Measurements from ENCODE around the gene SPIB.

SPIB gene

DNA sequence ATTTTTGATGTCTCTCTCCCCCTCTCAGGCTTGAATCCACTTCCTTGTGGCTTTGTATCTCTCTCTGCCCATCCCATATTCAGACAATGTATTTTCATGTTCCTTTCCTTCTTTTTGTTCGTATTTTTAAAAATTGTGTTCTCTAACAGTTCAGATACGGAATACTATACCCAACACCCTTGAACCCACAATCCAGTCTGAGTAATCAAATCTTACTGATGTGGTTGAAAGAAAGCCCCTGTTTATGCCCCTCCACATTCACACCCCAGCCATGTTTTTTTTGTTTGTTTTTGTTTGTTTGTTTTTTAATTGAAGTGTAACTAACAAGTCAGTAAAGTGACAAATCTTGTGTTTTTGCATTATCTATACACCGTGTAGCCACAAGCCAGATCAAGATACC is 1.4 kb downstream of the SPIB start:
- no peak overlapping the region for H3K4me3 ChIP-seq (replicated peaks; ENCODE audit: low read depth, low read length)
- TF ChIP-seq, protein P1, sequence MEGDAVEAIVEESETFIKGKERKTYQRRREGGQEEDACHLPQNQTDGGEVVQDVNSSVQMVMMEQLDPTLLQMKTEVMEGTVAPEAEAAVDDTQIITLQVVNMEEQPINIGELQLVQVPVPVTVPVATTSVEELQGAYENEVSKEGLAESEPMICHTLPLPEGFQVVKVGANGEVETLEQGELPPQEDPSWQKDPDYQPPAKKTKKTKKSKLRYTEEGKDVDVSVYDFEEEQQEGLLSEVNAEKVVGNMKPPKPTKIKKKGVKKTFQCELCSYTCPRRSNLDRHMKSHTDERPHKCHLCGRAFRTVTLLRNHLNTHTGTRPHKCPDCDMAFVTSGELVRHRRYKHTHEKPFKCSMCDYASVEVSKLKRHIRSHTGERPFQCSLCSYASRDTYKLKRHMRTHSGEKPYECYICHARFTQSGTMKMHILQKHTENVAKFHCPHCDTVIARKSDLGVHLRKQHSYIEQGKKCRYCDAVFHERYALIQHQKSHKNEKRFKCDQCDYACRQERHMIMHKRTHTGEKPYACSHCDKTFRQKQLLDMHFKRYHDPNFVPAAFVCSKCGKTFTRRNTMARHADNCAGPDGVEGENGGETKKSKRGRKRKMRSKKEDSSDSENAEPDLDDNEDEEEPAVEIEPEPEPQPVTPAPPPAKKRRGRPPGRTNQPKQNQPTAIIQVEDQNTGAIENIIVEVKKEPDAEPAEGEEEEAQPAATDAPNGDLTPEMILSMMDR (IDR thresholded peaks at IDR 0.05; ENCODE audit: low read length, missing control alignments): no peak

DNA sequence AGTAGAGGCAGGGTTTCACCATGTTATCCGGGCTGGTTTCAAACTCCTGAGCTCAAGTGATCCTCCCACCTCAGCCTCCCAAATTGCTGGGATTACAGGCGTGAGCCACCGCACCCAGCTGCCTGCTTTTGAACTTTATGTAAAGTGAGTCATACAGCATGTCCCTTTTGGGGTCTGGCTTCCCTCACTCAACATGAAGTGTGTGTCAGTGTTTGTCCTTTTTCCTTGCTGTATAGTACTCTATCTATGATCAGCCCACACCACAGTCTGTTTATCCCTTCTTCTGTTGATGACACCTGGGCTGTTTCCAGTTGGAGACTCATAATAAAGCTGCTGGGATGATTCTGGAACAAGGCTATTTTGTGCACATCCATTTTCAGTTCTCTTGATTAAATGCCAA is 2.1 kb downstream of the SPIB start:
- TF ChIP-seq, protein P1 (IDR thresholded peaks at IDR 0.05; ENCODE audit: low read length, missing control alignments): no peak
- DNase-seq (ENCODE audit: low read depth): no peak
- no peak overlapping the region for H3K4me3 ChIP-seq (replicated peaks; ENCODE audit: low read depth, low read length)

More for the DNA sequence above, 1.4 kb downstream of the SPIB start:
- DNase-seq (ENCODE audit: low read depth): no peak

DNA sequence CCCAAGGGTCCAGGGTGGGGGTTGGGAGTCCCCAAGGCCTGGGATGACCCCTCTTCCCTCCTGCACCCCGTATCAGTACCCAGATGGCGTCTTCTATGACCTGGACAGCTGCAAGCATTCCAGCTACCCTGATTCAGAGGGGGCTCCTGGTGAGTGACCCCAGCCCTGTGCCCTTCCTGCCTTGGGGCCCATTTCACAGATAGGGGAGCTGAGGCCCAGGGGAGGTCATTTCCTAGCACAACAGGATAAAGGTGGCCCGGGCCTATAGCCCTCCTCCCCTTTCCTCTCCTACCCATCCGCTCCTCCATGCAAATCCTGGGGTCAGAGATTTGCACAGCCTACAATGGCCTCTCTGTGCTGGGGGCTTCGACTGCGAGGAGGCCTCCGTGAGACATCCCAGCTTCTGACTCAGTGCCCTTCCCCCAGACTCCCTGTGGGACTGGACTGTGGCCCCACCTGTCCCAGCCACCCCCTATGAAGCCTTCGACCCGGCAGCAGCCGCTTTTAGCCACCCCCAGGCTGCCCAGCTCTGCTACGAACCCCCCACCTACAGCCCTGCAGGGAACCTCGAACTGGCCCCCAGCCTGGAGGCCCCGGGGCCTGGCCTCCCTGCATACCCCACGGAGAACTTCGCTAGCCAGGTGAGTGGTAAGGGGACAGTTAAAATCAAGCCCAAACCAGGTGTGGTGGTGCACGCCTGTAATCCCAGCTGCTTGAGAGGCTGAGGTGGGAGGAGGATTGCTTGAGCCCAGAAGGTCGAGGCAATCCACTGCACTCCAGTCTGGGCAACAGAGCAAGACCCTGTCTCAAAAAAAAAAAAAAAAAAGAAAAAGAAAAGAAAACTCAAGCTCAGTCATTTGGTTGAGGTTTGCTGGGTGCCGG is 3.9 kb downstream of the SPIB start:
- H3K4me3 ChIP-seq (replicated peaks; ENCODE audit: low read depth, low read length): no peak overlapping the region

DNA sequence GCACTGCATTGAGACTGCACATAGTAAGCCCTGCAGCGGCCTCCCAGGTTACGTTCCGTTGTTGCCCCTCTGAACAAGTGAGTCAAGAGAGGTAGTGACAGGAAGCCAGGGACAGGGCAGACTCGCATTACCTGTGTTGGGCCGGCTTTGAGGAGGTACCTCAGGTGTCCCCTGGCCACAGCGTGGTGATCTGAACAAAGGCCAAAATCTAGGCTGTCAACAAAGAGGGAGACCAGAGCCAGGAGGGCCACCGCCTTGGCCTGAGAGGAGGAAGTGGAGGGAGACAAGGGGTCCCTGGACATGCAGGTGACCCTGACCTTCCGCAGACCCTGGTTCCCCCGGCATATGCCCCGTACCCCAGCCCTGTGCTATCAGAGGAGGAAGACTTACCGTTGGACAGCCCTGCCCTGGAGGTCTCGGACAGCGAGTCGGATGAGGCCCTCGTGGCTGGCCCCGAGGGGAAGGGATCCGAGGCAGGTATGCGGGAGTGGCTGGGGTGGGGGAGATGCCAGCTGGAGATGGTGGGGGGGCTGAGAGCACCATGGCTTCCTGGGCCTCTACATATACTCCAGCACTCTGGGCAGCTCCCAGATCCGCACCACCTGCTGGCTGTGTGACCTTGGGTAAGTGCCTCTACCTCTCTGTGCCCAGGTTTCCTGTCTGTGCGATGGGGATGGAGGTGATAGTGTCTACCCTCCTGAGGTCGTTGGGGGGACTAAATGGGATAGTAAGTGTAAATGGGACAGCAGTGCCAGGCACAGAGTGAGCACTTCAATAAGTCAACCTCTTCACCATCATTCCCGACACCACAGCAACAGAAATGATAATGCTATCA is 4.8 kb downstream of the SPIB start:
- TF ChIP-seq, protein P1 (IDR thresholded peaks at IDR 0.05; ENCODE audit: low read length, missing control alignments): no peak
- DNase-seq (ENCODE audit: low read depth): no peak
- no peak overlapping the region for H3K4me3 ChIP-seq (replicated peaks; ENCODE audit: low read depth, low read length)

More for the DNA sequence above, 3.9 kb downstream of the SPIB start:
- DNase-seq (ENCODE audit: low read depth): no peak
- TF ChIP-seq, protein P1 (IDR thresholded peaks at IDR 0.05; ENCODE audit: low read length, missing control alignments): no peak

DNA sequence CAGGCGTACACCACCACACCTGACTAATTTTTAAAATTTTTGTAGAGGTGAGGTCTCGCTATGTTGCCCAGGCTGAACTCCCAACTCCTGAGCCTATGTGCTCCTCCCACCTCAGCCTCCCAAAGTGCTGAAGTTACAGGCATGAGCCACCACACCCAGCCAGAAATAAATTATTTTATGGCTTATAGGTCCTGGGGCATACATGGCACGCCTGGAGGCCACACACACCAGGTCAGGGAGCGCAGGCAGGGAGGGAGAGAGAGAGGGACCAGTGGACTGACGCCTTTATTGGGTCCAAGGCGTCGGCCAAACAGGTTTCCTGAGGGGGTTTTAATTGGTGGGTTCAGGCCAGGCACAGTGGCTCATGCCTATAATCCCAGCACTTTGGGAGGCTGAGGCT is 6.8 kb downstream of the SPIB start:
- TF ChIP-seq, protein P1 (IDR thresholded peaks at IDR 0.05; ENCODE audit: low read length, missing control alignments): no peak
- no peak for DNase-seq (ENCODE audit: low read depth)

DNA sequence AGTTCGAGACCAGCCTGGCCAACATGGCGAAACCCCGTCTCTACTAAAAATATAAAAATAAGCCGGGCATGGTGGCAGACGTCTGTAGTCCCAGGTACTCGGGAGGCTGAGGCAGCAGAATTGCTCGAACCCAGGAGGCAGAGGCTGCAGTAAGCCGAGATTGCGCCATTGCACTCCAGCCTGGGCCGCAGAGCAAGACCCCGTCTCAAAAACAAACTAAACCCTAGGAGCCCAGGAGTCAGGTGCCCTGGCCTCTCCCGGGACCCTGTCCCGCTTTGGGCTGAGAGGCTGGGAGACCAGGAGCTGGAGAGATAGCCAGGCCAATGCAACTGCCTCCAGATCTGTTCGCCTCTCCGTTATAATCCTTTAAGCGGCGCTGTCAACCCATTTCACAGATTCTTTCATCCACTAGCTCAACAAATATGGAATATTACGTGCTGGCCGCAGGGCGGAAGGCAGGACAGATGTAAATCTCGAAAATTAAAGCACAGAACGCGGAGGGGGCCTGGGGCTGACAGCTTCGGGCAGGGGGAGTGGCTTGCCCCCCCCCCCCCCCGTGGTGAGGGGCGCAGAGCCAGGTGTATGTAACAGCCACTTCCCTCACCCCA is 8.7 kb downstream of the SPIB start:
- no peak for DNase-seq (ENCODE audit: low read depth)
- peak overlapping the region; percentile 24 for H3K4me3 ChIP-seq (replicated peaks; ENCODE audit: low read depth, low read length)
- TF ChIP-seq, protein P1 (IDR thresholded peaks at IDR 0.05; ENCODE audit: low read length, missing control alignments): no peak

More for the DNA sequence above, 6.8 kb downstream of the SPIB start:
- no peak overlapping the region for H3K4me3 ChIP-seq (replicated peaks; ENCODE audit: low read depth, low read length)

Data from fibroblast of pulmonary artery (primary cell).